HG02973 (cell line): ENCODE data around the gene SERPINE3.

Experiments used
- ATAC-seq: cut with Tn5 transposase; IDR thresholded peaks from one replicate; pipeline ENCODE4 v1.9.1; 2021; ENCODE audit warnings: moderate library complexity; ENCODE audit not compliant: unreplicated experiment

Gene SERPINE3

DNA sequence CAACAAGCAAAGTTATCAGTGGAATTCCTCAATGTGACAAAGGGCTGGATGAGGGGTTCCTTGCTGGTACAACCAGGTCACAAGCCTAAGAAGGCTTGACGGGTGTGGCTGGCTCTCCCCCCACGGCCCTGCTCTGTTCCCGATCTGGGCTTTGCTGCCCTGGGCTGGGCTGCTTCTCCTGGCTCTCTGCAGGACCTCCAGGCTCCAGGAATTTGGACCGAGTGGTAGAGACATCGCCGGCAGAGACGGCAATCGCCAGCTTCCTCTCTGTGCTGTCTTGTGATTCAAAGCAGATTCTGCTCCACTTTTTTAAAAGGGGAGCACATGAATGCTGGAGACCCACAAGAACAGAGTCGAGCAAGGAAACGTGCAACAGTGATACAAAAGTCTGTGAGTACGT, at the start of gene SERPINE3:
Gene SERPINE3 (plus strand): TSS at position 338 of the 400 bp plus-strand sequence. CDS start 1,401 bp downstream, outside the sequence.
- ATAC-seq: no peak

DNA sequence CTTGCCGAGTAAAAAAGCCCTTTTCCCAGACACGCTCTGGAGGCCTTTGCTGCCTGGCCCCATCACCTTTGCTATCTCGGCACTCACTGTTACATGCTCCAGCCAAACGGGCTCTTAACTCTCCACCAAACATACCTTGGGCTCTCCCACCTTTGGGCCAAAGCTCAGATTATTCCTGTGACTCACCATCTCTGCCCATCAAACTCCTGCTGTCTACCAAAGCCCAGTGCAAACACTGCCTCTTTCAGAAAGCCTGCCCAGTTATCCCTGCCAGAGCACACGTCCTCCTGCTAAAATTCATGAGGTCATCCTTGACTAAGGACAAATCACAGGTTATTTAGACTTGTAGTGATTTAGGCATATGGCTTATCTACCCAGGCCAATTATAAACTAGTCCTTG, 48.1 kb upstream of the SERPINE3 start:
- ATAC-seq: no peak

DNA sequence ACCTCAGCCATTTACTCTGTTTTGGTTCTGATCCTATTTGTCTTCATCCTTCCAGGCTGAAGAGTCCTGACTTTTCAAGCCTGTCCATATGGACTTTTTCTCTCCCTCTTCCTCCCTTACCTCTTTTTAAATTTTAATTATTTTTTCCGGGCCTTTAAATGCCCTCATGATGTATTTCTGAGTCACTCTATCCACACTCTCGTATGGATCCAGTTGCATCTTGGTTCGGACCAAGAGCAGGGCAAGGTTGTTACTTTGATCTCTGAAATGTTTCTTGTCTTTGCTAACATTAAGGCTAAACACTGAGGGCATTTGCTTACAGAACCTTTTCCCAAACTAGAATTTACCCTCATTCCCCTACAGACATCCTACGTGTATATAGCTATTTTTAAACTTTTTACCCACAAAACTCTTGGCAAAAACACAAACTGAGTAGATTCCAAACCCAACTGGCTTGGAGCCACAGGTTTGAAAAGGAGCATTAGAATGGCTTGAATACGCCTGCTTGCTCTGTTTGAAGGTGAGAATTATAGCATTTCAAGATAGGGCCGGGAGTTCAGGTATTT, 47.4 kb upstream of the SERPINE3 start:
- no peak for ATAC-seq

DNA sequence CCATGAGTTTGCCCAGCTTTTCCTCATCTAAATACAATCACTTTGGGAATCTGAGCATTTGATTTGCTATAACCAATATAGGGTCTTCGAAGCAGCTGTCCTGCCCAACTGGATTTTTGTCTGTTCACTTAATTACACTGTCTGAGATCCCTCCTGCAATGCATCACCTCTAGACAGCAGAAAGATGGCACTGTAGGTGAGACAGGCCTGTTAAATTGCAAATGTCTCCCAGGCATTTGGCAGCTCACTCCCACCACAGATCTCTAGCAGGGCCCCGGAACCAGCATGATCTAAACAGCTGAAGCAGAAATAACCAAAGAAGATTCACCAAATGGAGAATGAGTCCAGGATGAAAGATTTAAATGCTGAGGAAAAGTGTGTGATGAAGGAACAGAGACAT, 41.9 kb upstream of the SERPINE3 start:
- ATAC-seq: no peak

DNA sequence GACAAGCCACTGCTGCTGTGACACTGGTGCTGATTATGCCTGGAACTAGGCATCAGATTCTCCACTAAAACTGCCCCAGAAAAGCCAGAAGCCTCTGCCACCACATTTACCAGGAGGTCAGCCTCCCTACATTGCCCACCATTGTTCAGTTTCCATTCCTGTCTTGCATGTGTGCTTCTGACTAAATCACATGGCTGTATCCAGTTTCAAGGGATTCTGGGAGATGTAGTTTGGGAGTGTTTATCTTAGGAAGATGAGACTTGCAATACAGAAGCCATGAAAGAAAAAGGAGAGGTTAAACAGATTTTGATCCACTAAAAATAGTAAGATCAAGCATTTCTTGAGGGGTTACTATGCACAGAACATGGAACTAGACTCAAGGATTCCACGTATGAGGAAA, 40.7 kb upstream of the SERPINE3 start:
- ATAC-seq: no peak

DNA sequence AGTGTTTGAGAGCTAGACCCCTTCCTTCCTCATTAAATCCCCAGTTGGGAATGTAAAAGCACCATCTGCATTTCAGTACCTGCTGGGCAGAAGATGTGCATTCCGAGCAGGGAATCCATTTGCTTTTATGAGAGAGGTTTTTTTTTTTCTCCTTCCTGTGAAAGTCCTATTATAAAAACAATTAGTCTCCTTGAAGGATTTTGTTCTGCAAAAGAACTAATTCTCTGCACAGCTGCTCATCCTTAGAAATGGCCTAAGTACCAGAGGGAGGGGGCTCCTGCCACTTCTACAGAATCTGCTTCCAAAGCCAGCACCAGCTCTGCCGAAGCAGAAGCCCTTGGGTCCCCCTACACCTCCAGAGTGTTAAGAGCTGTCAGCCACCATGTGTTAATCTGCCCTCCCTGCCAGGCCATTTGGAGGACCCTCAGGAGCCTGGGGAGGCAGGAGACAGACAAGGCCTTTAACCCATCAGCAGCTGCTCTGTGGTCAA, 36.4 kb upstream of the SERPINE3 start:
- no peak for ATAC-seq

DNA sequence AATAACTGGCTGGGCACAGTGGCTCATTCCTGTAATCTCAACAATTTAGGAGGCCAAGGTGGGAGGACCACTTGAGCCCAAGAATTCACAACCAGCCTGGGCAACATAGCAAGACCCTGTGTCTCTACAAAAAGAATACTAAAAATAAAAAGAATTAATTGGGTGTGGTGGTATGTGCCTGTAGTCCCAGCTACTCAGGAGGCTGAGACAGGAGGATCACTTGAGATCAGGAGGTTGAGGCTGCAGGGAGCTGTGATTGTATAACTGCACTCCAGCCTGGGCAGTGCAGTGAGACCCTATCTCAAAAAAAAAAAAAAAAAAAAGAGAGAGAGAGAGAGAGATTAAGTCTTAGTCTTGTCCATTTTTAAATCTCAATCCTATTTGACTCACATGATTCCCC, 35.6 kb upstream of the SERPINE3 start:
- ATAC-seq: no peak

DNA sequence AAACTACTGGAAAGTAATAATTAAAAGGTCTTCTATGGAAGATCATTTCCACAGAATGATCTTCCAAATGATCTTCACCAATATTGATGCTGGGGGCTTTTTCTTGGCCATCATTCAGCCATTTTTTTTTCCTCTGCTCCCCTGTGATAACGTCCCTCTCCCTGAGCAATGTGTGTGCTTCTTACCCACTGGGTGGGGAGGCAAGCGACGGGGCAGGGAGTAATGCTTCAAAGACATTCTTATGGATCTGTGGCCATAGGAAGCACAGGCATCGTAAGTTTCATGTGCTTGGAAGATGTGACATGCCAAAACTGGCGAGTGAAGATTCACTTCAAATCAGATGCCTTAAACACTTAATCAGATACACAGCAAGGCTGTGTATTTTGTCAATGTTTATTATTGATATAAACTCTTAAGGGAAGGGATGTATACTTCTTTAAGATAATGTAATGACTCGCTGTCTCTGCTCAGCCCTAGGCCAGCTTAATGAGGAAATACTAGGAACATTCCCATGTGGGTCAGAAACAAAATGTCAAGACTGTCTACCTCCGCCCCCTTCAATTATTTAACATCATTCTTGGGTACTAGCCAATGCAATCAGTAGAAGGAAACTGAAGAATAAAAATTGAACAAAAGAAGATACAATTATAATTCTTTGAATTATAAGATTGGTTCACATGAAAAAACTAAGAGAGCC, 34.1 kb upstream of the SERPINE3 start:
- ATAC-seq: no peak

DNA sequence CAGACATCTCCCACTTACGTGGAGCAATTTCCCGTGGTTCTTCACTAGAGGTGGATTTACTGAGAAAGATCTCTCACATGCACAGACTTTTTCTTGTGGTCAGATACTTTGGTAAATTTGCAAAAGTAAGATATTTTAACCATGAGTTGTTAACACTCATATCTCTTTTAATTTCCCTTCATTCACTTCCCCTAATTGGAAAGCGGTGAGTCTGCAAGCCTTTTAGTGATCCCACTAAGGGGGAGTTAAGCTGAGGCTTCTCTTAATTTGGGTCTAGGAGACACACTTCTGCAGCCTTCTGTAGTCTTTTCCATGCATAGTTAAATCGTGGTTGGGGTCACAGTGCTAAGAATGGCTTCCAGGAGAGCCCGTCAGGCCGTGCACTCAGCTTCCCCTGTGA, 30.7 kb upstream of the SERPINE3 start:
- no peak for ATAC-seq

DNA sequence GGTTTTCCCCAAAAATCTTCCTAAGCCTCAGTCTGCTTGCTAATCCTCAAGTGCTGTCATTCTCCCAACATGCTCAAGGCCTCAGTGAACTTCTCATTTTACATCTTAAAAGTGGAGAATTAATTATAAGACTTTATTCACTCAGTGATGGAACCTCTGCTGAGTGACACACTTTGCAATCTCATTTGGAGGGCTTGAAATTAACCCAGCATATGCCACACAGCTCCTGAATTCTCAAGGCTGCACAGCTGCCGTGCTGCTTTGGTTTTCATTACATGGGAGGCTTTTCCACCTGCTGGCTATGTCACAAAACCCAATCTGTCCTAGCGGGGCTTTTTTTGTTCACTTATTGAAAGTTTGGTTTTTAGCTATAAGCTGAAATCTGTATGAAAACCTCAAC, 28.3 kb upstream of the SERPINE3 start:
- ATAC-seq: no peak

DNA sequence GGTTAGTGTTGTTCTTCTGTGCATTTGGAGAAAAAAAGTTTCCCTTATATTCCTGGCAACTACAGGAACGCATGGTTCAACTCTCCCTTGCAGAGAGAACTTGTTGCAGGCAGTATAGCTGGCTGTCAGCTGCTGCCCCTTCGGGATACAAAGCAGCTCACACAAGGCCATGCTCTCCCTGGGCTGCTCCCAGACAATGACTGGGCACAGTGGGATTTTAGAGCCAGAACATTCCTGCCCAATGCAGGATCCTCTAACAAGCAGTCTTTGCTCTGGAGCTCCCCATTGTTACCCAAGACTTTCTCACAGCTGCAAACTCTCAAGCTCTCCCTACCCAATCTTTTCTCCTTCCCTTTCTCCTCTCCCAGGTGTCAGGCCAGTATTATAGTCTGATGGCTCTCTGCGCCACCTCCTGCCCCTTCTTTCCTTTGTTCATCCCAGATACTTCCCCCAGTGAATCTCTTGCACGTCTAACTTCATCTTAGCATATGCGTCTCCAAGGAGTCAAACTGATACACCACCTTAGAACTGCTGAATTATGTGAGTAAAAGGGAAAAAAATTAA, 27.5 kb upstream of the SERPINE3 start:
- no peak for ATAC-seq

DNA sequence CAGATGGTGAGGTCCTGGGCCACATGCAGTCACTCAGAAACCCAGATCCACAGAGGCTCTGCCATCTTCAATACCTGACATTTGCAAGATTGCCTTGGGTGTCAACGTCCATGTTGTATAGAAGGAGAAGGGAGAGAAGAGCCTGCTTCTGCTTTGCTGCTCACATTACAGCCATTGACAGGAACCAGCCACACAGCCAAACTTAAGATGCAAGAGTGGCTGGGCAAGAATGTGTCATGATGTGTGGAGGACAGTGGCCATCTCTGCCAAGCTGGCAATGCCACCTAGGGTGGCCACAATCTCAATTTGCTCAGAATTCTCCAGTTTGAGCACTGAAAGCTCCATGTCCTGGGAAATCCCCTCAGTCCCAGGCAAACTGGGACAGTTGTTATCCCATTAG, 25.9 kb upstream of the SERPINE3 start:
- ATAC-seq: no peak

DNA sequence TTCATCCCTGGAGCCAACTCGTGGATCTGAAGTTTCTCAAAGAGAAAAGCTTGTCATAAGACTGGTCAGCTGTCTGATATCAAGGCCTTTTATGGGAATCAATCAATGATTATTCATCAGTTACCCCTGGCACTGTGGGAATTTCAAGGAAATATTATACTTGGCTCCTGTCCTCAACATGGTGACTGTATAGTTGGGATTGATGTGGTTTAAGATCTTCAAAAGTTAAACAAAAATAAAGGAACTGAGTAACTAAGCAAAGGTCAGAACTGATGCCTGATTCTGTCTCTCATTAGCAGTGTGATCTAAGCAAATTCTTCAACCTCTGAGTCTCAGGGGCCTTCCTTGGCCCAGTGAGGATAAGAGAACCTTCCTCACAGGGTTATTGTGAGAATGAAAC, 22.2 kb upstream of the SERPINE3 start:
- ATAC-seq: no peak

DNA sequence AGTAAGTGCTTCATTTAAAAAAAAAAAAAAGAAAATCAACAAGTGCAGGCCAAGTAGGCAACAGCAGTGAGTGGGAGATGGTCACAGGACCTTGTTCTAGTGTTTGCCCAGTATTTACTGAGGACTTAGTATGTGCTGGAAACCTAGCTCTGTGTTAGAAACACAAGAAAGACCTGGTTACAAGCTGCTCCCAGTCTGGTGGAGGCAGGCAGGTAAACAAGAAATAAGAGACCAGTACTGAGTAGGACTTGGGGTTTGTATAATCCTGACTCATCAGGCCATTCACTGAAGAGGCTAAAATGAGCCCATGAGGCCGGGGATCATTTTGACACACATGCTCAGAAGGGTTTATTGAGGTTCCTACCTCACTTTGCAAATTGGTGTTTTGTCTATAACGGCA, 21.5 kb upstream of the SERPINE3 start:
- no peak for ATAC-seq

DNA sequence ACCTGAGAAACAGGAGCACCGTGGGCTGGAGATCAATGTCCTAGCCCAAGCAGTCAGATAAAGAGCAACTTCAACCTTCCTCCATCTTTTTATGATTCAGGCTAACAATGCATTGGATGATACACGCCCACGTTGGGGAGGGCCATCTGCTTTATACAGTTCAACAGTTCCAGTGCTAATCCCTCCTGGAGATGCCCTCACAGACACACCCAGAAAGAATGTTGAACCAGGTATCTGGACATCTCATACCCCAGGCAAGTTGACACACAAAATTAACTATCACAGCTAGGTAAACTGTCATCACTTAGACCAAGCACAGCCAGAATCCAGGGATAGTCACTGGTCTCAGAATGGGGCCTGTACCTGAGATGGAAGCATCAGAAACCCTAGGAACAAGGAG, 20.6 kb upstream of the SERPINE3 start:
- ATAC-seq: no peak

DNA sequence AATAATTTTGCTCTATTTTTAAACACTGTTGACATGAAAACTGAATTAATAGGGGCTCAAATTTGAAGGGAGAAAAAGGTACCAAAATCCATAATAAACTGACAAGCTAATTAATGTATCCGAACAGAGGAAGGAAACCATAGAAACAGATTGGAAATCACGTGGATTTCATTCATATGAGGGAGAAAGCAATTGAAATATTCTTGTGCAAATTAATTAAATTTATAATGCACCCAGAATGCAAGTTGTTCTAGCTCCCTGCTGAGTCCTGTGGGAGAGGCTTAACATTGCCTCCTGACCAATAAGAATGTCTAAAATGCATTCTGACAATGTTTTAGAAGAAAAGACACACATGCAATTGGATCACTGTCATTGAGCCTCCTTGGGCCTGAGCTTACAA, 17.7 kb upstream of the SERPINE3 start:
- ATAC-seq: no peak

DNA sequence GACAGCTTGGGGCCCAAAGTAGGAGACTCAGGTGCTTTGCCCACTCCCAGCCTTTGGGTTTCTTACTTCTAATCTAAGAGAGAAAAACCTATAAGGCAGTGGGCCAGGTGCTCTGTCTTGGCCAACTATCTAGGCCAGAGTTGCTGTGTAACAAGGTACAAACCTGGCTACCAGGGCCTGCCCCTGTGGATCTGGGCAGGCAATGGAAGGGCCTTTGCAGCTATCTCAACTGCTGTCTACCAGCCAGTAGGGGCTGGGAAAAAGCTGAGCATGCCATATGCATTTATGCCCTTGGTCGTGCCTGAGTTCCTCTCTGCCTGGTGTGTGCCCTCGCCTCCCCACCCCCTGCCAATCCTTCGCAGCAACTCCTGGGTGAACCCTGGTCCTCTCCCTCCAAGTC, 16.7 kb upstream of the SERPINE3 start:
- no peak for ATAC-seq

DNA sequence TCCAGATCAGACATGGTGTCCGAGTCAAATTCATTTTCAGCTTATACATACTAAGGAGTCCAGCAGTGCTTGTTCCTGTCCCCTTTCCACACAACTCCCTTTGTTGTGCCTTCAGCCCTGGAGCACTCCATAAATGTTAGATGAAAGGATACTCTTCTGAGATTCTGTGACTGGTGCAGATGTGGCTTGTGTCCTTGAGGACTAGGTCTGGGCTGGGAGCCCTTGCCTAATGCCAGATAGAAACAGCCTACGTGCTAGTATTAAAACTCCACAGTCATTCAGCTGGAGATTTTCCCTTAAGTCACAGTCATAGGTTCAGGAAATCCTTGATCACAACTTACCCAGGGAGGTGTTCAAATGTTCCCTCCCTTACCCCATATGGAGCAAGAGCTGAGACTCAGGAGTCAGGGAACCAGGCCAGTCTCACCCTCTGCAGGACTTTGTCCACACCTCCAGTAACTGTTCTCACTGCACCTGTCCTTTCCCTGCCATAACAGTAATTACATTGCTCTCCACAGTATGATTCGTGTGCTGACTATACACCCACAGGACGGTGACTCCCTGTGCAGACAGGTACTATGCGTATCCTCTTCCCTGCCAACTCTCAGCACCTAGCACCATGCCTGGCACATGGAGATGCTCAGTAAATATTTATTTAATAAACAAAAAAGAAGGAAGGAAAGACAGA, 15.5 kb upstream of the SERPINE3 start:
- no peak for ATAC-seq

DNA sequence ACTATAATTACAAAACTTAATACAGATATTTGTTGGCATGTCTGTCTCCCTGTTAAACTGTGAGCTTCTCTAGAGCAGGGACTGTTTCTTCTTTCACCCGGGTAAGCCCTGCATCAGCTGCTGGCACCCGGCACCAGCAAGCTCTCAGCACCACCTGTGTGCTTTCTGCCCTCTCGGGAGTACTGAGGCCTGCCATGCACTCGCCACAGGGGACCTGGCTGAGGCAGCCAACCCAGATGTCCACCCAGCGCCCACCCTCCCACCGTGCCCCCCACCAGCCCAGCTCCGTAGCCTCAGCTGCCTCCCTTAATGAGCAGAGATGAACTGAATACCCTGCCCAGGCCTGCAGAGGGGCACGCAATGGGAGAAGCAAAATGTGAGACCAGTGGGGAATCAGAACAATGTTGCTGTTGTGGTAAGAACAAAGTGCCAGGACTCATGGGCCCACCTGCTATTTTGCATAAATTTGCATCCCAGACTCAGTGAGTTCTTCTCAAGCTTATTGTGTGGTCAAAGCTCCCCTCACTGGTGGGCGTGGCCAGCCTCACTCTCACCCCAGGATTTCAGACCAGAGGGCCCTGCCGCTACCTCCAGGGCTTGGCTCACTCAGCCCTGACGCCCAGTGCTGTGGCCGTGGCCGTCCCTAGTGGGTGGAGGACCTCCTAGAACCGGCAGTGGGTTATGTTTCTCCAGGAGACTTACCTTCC, 14.6 kb upstream of the SERPINE3 start:
- no peak for ATAC-seq

DNA sequence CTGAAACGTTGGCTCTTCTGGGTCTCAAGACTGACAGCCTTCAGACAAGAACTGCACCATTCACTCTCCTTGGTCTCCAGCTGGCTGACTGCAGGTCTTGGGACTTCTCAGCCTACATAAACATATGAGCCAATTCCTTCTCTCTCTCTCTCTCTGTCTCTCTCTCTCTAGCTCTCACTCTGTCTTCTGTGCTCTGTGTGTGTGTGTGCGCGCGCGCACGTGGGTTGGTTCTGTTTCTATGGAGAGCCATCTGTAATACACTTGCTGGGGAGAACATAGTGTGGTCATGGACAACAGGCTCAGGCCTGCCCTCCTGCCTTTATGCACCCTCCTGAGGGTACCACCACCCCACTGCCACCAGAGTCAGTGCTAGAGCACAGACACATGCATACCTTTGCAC, 13.7 kb upstream of the SERPINE3 start:
- no peak for ATAC-seq

DNA sequence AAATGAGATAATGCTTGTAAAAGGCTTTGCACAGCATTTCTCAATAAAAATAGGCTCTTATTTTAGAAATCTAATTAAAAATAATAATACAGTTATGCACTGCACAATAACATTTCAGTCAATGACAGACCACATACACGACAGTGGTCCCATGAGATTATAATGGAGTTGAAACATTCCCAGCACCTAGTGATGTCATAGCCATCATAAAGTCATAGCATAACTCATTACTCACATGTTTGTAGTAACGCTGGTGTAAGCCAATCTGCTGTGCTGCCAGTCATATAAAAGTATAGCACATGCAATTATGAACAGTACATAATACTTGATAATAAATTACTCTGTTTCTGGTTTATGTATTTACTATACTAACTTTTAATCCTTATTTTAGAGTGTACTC, 12.7 kb upstream of the SERPINE3 start:
- ATAC-seq: no peak
